ENCODE data around the gene PADI1.

PADI1 gene

GRCh38 chr1:17214876-17215544 is 10.1 kb downstream of the PADI1 start:
- H3K27ac ChIP-seq (ENCODE audit: low read depth, low read length) = no peak overlapping the region
- TF ChIP-seq CTCF (IDR thresholded peaks at IDR 0.05; ENCODE audit: insufficient read depth, low read length, poor library complexity, severe bottlenecking) (no peak), EZH2phosphoT487 (conservative IDR thresholded peaks at IDR 0.05; ENCODE audit: low read length) (no peak)

GRCh38 chr1:17215545-17215890 is 10.6 kb downstream of the PADI1 start:
- TF ChIP-seq EZH2phosphoT487 (conservative IDR thresholded peaks at IDR 0.05; ENCODE audit: low read length) = no peak
- no peak for TF ChIP-seq CTCF (IDR thresholded peaks at IDR 0.05; ENCODE audit: insufficient read depth, low read length, poor library complexity, severe bottlenecking)
- Histone ChIP-seq H3K27ac (ENCODE audit: low read depth, low read length) (no peak overlapping the region), H3K4me2 (ENCODE audit: low read depth, low read length, poor library complexity, severe bottlenecking) (no peak overlapping the region), H3K27me3 (ENCODE audit: low read length) (no peaks in the 10 kb centered on the region), H3K9me2 (replicated peaks; ENCODE audit: insufficient read depth, low read length) (no peaks in the 10 kb centered on the region), H3K9ac (ENCODE audit: low read length) (no peak overlapping the region), H3F3A (ENCODE audit: insufficient read depth) (no peaks in the 10 kb centered on the region), H3K9me3 (ENCODE audit: insufficient read depth, low read length) (no peaks in the 10 kb centered on the region), H3K79me2 (ENCODE audit: insufficient read depth, low read length) (no peaks in the 10 kb centered on the region), H4K20me1 (ENCODE audit: low read depth, low read length) (no peaks in the 10 kb centered on the region), H3K4me3 (ENCODE audit: insufficient read depth, low read length, poor library complexity, severe bottlenecking) (no peak overlapping the region), H2AFZ (ENCODE audit: low read depth, low read length, severe bottlenecking) (no peak overlapping the region), H3K36me3 (ENCODE audit: low read length) (no peaks in the 10 kb centered on the region)

More at GRCh38 chr1:17214876-17215544, 10.1 kb downstream of the PADI1 start:
- Histone ChIP-seq H3K4me2 (ENCODE audit: low read depth, low read length, poor library complexity, severe bottlenecking) (no peak overlapping the region), H3K9me2 (replicated peaks; ENCODE audit: insufficient read depth, low read length) (no peaks in the 10 kb centered on the region), H3K36me3 (ENCODE audit: low read length) (no peaks in the 10 kb centered on the region), H3K4me3 (ENCODE audit: insufficient read depth, low read length, poor library complexity, severe bottlenecking) (no peak overlapping the region), H3K9me3 (ENCODE audit: insufficient read depth, low read length) (no peaks in the 10 kb centered on the region), H3K79me2 (ENCODE audit: insufficient read depth, low read length) (no peaks in the 10 kb centered on the region), H3K27me3 (ENCODE audit: low read length) (no peaks in the 10 kb centered on the region), H3K9ac (ENCODE audit: low read length) (no peak overlapping the region), H2AFZ (ENCODE audit: low read depth, low read length, severe bottlenecking) (no peak overlapping the region), H3F3A (ENCODE audit: insufficient read depth) (no peaks in the 10 kb centered on the region), H4K20me1 (ENCODE audit: low read depth, low read length) (no peaks in the 10 kb centered on the region)

- Histone ChIP-seq H3K36me3 (ENCODE audit: low read length) (no peaks in the 10 kb centered on the region), H3K9ac (ENCODE audit: low read length) (no peak overlapping the region), H3K4me3 (ENCODE audit: insufficient read depth, low read length, poor library complexity, severe bottlenecking) (no peak overlapping the region), H2AFZ (ENCODE audit: low read depth, low read length, severe bottlenecking) (no peak overlapping the region), H3F3A (ENCODE audit: insufficient read depth) (no peaks in the 10 kb centered on the region), H3K27ac (ENCODE audit: low read depth, low read length) (no peak overlapping the region), H3K79me2 (ENCODE audit: insufficient read depth, low read length) (no peaks in the 10 kb centered on the region), H3K27me3 (ENCODE audit: low read length) (no peaks in the 10 kb centered on the region), H3K9me2 (replicated peaks; ENCODE audit: insufficient read depth, low read length) (no peaks in the 10 kb centered on the region), H3K4me2 (ENCODE audit: low read depth, low read length, poor library complexity, severe bottlenecking) (no peak overlapping the region), H3K9me3 (ENCODE audit: insufficient read depth, low read length) (no peaks in the 10 kb centered on the region), H4K20me1 (ENCODE audit: low read depth, low read length) (no peaks in the 10 kb centered on the region)
- TF ChIP-seq CTCF (IDR thresholded peaks at IDR 0.05; ENCODE audit: insufficient read depth, low read length, poor library complexity, severe bottlenecking) = no peak
- TF ChIP-seq EZH2phosphoT487 (conservative IDR thresholded peaks at IDR 0.05; ENCODE audit: low read length) = no peak
Observed at GRCh38 chr1:17216078-17216477, 11.2 kb downstream of the PADI1 start.

Measured in SU-DHL-6 (cell line).